ENCODE data around the gene DNAJC17.

DNAJC17 gene

DNA sequence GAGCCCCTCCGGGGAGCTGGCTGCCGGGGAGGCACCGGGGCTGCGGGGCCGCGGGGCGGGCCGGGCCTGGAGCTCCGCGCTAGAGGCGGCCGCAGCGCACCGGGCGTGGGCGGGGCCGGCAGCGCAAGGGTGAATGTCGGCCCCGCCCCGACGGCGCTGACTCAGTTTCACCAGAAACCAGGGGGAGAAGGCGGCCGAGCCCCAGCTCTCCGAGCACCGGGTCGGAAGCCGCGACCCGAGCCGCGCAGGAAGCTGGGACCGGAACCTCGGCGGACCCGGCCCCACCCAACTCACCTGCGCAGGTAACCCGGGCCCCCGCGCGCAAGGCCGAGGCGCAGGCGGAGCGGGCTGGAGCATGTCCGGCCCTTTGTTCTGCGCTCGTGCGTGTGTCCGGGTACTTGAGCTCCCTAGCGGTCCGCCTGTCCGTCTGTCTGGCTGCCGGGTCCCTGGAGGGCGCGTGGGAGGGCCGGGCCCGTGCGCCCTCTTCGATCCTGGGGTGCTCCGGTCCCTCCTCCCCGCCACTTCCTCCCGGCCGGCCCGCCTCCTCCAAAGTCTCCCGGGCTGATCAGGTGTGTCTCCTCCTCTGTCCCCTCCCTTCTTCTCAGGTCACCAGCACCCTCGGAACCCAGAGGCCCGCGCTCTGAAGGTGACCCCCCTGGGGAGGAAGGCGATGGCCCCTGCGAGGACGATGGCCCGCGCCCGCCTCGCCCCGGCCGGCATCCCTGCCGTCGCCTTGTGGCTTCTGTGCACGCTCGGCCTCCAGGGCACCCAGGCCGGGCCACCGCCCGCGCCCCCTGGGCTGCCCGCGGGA lies 36.8 kb upstream of the DNAJC17 start, which contains the start of gene SPINT1:
Gene SPINT1 (plus strand): TSS at position 164 of the 811 bp plus-strand sequence. CDS start 507 bp downstream, at position 671.
- TF ChIP-seq POLR2A (IDR thresholded peaks at IDR 0.05; ENCODE audit: low read depth, low read length) = no peak
- DNase-seq (ENCODE audit: insufficient read length, low spot score) (no peak), FAIRE-seq (no peak)

DNA sequence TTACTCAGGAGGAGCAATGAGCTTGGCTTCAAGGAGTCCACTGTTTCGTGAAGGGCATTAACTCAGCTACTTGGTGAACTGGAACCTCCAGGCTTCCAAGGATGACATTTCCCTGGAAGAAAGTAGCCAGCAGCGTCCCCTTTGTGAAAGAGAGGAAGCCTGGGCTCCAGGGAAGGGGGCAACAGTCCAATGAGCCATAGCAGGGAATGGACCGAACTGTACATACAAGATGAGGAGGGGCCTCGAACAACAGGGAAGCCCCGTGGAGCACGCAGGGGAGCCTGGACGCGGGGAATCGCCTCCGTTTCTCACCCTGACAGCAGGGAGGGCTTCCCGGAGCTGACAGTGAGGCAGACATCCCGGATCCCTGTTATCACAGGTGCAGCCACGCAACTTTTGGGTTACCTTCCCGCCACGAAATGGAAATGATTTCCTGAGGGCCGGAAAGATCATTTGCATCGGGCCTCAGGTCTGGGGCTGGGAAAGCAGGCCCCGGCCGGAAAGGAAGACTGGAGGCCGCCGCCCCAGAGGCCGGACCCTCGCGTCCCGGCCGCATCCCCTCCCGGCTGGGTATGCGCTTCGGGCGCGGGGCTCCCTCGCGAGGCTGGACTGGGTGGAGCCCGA lies 36.1 kb upstream of the DNAJC17 start:
- TF ChIP-seq POLR2A (IDR thresholded peaks at IDR 0.05; ENCODE audit: low read depth, low read length) = no peak
- DNase-seq (ENCODE audit: insufficient read length, low spot score) = no peak
- FAIRE-seq = no peak

GRCh38 chr15:40841741-40842140 lies 34.5 kb upstream of the DNAJC17 start:
- DNase-seq (ENCODE audit: insufficient read length, low spot score) (no peak), FAIRE-seq (no peak)
- no peak for TF ChIP-seq POLR2A (IDR thresholded peaks at IDR 0.05; ENCODE audit: low read depth, low read length)

DNA sequence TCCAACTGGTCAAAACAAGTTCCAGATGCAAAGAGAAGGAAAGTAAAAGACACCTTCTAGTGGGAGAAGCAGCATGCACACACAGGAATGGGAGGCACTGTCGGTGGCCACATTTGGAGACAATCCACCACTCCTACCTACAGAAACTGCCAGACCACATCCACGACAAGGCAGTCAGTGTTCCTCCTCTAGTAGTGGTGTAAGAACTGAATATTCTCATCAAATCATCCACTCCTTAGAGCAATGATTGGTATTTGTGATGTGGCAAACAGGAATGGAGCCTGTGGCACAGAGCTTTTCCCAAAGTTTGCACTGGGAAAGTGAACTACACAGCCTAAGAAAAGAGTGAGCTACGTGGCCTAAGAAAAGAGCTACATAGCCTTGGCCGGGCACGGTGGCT lies 31.5 kb upstream of the DNAJC17 start:
- DNase-seq (ENCODE audit: insufficient read length, low spot score) (no peak), FAIRE-seq (no peak)
- TF ChIP-seq POLR2A (IDR thresholded peaks at IDR 0.05; ENCODE audit: low read depth, low read length) = no peak

- TF ChIP-seq POLR2A (IDR thresholded peaks at IDR 0.05; ENCODE audit: low read depth, low read length) = no peak
- DNase-seq (ENCODE audit: insufficient read length, low spot score) (no peak), FAIRE-seq (no peak)
Observed at GRCh38 chr15:40836020-40836419, 28.7 kb upstream of the DNAJC17 start.

GRCh38 chr15:40832903-40833302 lies 25.6 kb upstream of the DNAJC17 start:
- TF ChIP-seq POLR2A (IDR thresholded peaks at IDR 0.05; ENCODE audit: low read depth, low read length) = no peak
- no peak for DNase-seq (ENCODE audit: insufficient read length, low spot score)
- no peak for FAIRE-seq

DNA sequence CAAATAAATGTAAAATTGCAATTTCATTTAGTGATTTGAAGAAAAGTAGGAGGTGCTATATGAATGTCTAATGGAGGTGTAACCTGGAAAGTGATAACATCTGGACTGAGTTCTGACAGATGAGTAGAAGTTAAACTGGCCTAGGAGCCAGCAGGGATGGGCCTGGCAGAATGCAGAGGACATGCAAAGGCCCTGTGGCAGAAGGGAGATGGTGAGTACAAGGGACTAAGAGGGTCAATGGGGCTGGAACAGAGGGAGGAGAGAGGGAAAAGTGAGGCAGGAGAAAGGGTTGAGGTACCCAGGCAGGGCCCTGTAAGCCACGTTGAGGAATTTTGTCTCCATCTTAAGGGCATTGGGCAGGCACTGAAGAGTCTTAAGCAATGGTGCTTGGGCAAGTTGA lies 24.6 kb upstream of the DNAJC17 start:
- no peak for TF ChIP-seq POLR2A (IDR thresholded peaks at IDR 0.05; ENCODE audit: low read depth, low read length)
- FAIRE-seq = no peak
- DNase-seq (ENCODE audit: insufficient read length, low spot score) = no peak

DNA sequence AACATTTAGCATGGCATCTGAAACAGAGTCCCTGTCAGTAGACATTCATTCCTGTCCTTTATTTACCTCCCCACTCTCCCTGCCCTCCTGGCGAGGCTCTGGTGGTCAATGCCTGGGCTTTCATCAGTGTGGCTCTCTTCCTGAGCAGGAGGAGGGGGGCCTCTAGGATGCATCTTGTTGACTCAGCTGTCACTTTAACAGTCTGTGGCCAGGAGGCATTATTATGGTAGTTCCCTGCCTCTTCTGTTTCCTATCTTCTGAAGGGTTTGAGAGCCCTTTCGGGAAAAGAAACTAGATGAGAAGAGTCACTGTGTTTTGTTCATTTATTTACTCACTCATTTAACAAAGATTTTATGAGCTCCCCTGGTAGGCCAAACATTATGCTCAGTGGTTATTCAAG lies 23.6 kb upstream of the DNAJC17 start:
- TF ChIP-seq POLR2A (IDR thresholded peaks at IDR 0.05; ENCODE audit: low read depth, low read length) = no peak
- DNase-seq (ENCODE audit: insufficient read length, low spot score) (no peak), FAIRE-seq (no peak)

DNA sequence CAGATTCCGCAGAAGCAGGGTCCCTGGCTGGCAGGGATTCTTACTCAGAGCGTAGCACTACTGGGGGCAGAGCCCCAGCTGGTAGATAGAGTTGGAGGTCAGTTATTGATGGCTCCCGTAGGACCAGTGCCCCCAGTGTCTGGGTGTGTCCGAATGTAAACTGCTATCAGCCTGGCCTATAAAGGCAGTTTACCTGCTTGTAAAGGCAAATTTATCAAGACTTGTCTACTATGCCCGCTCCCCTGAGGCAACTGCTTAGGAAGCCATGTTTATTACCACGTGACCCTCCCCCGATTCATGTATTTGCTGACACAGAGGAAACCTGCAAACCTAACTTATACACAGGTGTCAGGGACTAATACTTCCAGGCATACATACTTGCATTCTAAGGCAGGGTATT lies 21.8 kb upstream of the DNAJC17 start:
- DNase-seq (ENCODE audit: insufficient read length, low spot score) = no peak
- FAIRE-seq = no peak
- no peak for TF ChIP-seq POLR2A (IDR thresholded peaks at IDR 0.05; ENCODE audit: low read depth, low read length)

GRCh38 chr15:40828447-40829036 lies 21.3 kb upstream of the DNAJC17 start, which contains the start of gene PPP1R14D:
PPP1R14D (minus strand) TSS chr15:40828708; CDS start chr15:40828641, 67 bp downstream.
- no peak for TF ChIP-seq POLR2A (IDR thresholded peaks at IDR 0.05; ENCODE audit: low read depth, low read length)
- FAIRE-seq (no peak), DNase-seq (ENCODE audit: insufficient read length, low spot score) (no peak)

- TF ChIP-seq POLR2A (IDR thresholded peaks at IDR 0.05; ENCODE audit: low read depth, low read length) = no peak
- FAIRE-seq (no peak), DNase-seq (ENCODE audit: insufficient read length, low spot score) (no peak)
Observed at GRCh38 chr15:40826423-40827075, 19.3 kb upstream of the DNAJC17 start.

- no peak for DNase-seq (ENCODE audit: insufficient read length, low spot score)
- TF ChIP-seq POLR2A (IDR thresholded peaks at IDR 0.05; ENCODE audit: low read depth, low read length) = no peak
- no peak for FAIRE-seq
Observed at GRCh38 chr15:40825661-40826422, 18.6 kb upstream of the DNAJC17 start.

- no peak for TF ChIP-seq POLR2A (IDR thresholded peaks at IDR 0.05; ENCODE audit: low read depth, low read length)
- FAIRE-seq (no peak), DNase-seq (ENCODE audit: insufficient read length, low spot score) (no peak)
Observed at GRCh38 chr15:40823572-40824343, 16.5 kb upstream of the DNAJC17 start.

Measured in H54 (cell line).